Kidney (tissue), 14 donors: Measurements from ENCODE around the gene PTPRU. TPM values are rescaled to one million over a fixed set of nuclear protein-coding genes. Genes with fewer than 3 reads are reported as not detected.

Experiments
- DNase-seq, 5 donors: peaks; one replicate each; pipeline ENCODE4 v3.0.0-alpha.2; 2013 to 2020
- FAIRE-seq: peaks from 2 replicates; lab custom pipeline; 2012; peaks lifted over from hg19 to GRCh38; lab: Jason Lieb, UNC
- H3K27ac ChIP-seq, 2 donors: one replicate each; pipeline ENCODE4 v1.7.0; 2013; ENCODE audit warnings: low read depth in 2 of 2, low read length in 2 of 2, inconsistent platforms in 1 of 2
- H3K27me3 ChIP-seq: one replicate; pipeline ENCODE4 v1.7.1; 2013; ENCODE audit warnings: low read length, inconsistent platforms; ENCODE audit not compliant: control insufficient read depth, insufficient read depth
- H3K36me3 ChIP-seq, 3 donors: one replicate each; pipeline versions ENCODE4 v1.7.0 to v1.7.1; 2013; ENCODE audit warnings: low read length in 3 of 3, control low read depth in 1 of 3, inconsistent platforms in 1 of 3; ENCODE audit not compliant: insufficient read depth in 3 of 3, control insufficient read depth in 2 of 3
- H3K4me1 ChIP-seq, 3 donors: one replicate each; pipeline versions ENCODE4 v1.7.0 to v1.7.1; 2013; ENCODE audit warnings: low read length in 3 of 3, inconsistent platforms in 1 of 3, low read depth in 1 of 3; ENCODE audit not compliant: control insufficient read depth in 2 of 3, insufficient read depth in 2 of 3
- H3K4me3 ChIP-seq, 3 donors: one replicate each; pipeline versions ENCODE4 v1.7.0 to v1.8.1; 2013; ENCODE audit warnings: low read length in 3 of 3, control low read depth in 1 of 3, inconsistent platforms in 1 of 3
- H3K9ac ChIP-seq, 3 donors: one replicate each; pipeline versions ENCODE4 v1.7.0 to v1.7.1; 2013; ENCODE audit warnings: low read length in 3 of 3, control low read depth in 1 of 3, inconsistent platforms in 1 of 3
- H3K9me3 ChIP-seq, 3 donors: one replicate each; pipeline versions ENCODE4 v1.7.0 to v1.7.1; 2013; ENCODE audit warnings: low read length in 3 of 3, control low read depth in 1 of 3, inconsistent platforms in 1 of 3; ENCODE audit not compliant: control insufficient read depth in 2 of 3, insufficient read depth in 1 of 3
- CTCF ChIP-seq: IDR thresholded peaks from 3 replicates; pipeline ENCODE4 v1.5.1; 2012; ENCODE audit warnings: mild to moderate bottlenecking, moderate library complexity, borderline replicate concordance; ENCODE audit not compliant: insufficient read depth; ENCODE audit errors: extremely low read depth
- intact Hi-C: fragments of 100-400 bp; cut with DNase I; formaldehyde crosslinking; loops from one replicate; pipeline ENCODE4 v1.11.1; 2022
- polyA plus RNA-seq: library from polyadenylated mRNA; stranded (reverse); fragments of 350-450 nt; fragmentation: Illumina TruSeq; extraction: RNeasy Lipid Tissue Mini Kit (QIAGEN cat#74804); gene quantifications from one replicate; pipeline ENCODE4 v1.2.3, GENCODE V29; 2014; ENCODE audit warnings: low read depth, low replicate concordance; ENCODE audit not compliant: insufficient read depth
- total RNA-seq: library from RNA; stranded (reverse); fragmentation: NEBNext Ultra II Directional; extraction: Animal tissue kit (Norgen Biotek cat#: 25700); gene quantifications from one replicate; pipeline ENCODE4 v1.2.1, GENCODE V29; 2021
- donor health status: control.
- donor health status: control.
- donor health status: control.
- donor health status: control.
- donor health status: control.
- donor health status: DM: yes; HTN: yes; CAD: no.
- donor health status: Normal renal cell carcinoma (clear cell type).

The PTPRU gene
- total and polyA plus RNA-seq, 2 donors from 2014 or later, result 3.7 to 53.6 TPM

DNA sequence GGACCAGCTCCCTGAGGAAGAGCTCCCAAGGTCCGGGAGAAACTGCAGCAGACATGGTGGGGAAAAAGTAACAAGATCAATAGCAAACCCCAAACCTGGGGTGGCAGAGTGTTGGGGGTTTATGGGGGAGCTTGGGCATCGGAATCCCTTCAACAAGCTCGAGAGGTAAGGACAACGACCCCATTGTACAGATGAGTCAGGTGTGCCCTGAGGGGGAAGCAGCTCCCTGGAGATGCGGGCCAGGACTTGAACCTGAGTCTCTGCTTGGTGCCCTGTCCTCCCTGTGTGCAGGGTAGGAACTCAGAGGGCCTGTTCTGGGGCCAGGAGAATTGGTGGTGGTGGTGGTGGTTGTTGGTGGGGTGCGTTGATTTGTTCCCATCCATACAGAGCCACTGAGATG is 125.4 kb downstream of the PTPRU start:
- Histone ChIP-seq H3K36me3 (no peaks in the 10 kb centered on the region), H3K9ac (no peak overlapping the region), H3K9me3 (no peaks in the 10 kb centered on the region), H3K27ac (no peak overlapping the region), H3K4me1 (no peaks in the 10 kb centered on the region), H3K27me3 (no peaks in the 10 kb centered on the region), H3K4me3 (no peak overlapping the region)
- intact Hi-C loops, result no loop called here
- no peak for FAIRE-seq
- TF ChIP-seq CTCF, result no peak
- DNase-seq, result no peak

GRCh38 chr1:29362116-29362515 is 125.8 kb downstream of the PTPRU start:
- no peak for TF ChIP-seq CTCF
- H3K9me3 ChIP-seq, result no peaks in the 10 kb centered on the region
- H3K36me3 ChIP-seq, result no peaks in the 10 kb centered on the region
- H3K4me3 ChIP-seq, result no peak overlapping the region
- H3K4me1 ChIP-seq, result no peaks in the 10 kb centered on the region
- no peak overlapping the region for H3K27ac ChIP-seq
- DNase-seq (no peak), FAIRE-seq (no peak)
- no peaks in the 10 kb centered on the region for H3K27me3 ChIP-seq
- intact Hi-C loops, result no loop called here
- H3K9ac ChIP-seq, result no peak overlapping the region

- no peak for TF ChIP-seq CTCF
- no peak for FAIRE-seq
- DNase-seq, result peak in 1 of 5 donors; percentile 1
- intact Hi-C loops, result no loop called here
- H3K27me3 ChIP-seq, result no peaks in the 10 kb centered on the region
- no peaks in the 10 kb centered on the region for H3K4me1 ChIP-seq
- no peak overlapping the region for H3K4me3 ChIP-seq
- no peaks in the 10 kb centered on the region for H3K36me3 ChIP-seq
- no peak overlapping the region for H3K9ac ChIP-seq
- H3K27ac ChIP-seq, result no peak overlapping the region
- H3K9me3 ChIP-seq, result no peaks in the 10 kb centered on the region
Observed at GRCh38 chr1:29362764-29363163, 126.4 kb downstream of the PTPRU start.

GRCh38 chr1:29363536-29363935 is 127.2 kb downstream of the PTPRU start:
- no peaks in the 10 kb centered on the region for H3K36me3 ChIP-seq
- TF ChIP-seq CTCF, result no peak
- no peak overlapping the region for H3K27ac ChIP-seq
- H3K4me1 ChIP-seq, result no peaks in the 10 kb centered on the region
- H3K9ac ChIP-seq, result no peak overlapping the region
- no peaks in the 10 kb centered on the region for H3K27me3 ChIP-seq
- DNase-seq (no peak), FAIRE-seq (no peak)
- no peak overlapping the region for H3K4me3 ChIP-seq
- intact Hi-C loops, result no loop called here
- H3K9me3 ChIP-seq, result no peaks in the 10 kb centered on the region
